Breast epithelium (tissue), 3 donors: ENCODE data around the gene PPM1H.

Source experiments
- POLR2A ChIP-seq: fragments of 450-650 bp; IDR thresholded peaks from one replicate; pipeline ENCODE4 v1.6.1; 2016; ENCODE audit warnings: antibody characterized with exemption, mild to moderate bottlenecking, moderate library complexity
- POLR2AphosphoS5 ChIP-seq, 3 donors: sonication (generic); formaldehyde crosslinking; IDR thresholded peaks; one replicate each; pipeline ENCODE4 v1.6.1; 2017; ENCODE audit warnings: antibody characterized with exemption in 3 of 3

DNA sequence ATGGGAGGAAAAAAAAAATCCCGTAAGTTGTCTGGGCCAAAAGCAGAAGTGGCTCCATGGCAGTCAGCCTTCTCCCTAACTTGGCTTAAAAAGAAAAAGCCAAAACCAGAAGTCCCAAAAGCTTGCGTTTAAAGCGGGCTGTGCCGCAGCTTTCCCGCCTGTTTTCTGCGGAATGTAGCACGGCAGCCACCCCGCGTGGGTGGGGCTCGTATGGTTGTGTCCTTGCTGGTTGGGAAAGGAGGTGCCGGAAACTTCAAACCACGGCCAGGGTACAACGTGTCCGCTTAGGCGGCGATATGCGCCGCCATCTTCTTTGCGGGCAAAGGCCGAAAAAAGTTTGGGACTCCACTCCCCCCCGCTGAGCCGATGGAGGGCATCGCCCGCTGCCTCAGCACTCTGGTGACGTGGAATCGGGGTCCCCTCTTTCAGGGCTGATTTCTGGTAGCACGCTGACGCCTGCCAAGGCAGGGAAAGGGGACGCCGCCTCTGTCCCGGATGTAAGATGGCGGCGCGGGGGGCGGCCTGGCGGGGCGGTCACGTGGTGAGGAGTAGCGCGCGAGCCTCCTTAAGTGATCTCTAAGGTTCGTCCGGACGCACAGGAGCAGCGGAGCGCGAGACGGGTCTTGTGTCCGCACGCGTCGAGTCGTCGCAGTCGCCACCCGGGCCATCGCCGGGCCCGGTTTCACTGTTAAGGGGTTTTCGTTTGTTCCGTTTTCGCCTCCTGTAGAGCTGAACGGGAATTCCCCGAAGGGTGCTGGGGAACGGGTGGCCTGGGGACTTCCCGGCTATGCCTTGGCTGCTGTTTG is 332.5 kb downstream of the PPM1H start:
- TF ChIP-seq POLR2AphosphoS5 (IDR thresholded peaks at IDR 0.05): peak; percentile 74 to 96 (median 93)
- peak; percentile 60 for TF ChIP-seq POLR2A
